GM12892 (cell line): ENCODE data around the gene KLK11.

Experiments used
- DNase-seq: peaks from one replicate; pipeline ENCODE4 v3.0.0; 2011; ENCODE audit not compliant: insufficient read length
- FAIRE-seq: peaks from 2 replicates; lab custom pipeline; 2011; peaks lifted over from hg19 to GRCh38; lab: Jason Lieb, UNC
- POLR2A ChIP-seq: IDR thresholded peaks from 2 replicates; pipeline ENCODE4 v1.6.1; 2011; ENCODE audit warnings: low read depth, low read length, control low read depth
- POLR2AphosphoS5 ChIP-seq: IDR thresholded peaks from 2 replicates; pipeline ENCODE4 v1.6.1; 2011; ENCODE audit warnings: low read depth, low read length, control low read depth
- TAF1 ChIP-seq: IDR thresholded peaks from 2 replicates; pipeline ENCODE4 v1.6.1; 2011; ENCODE audit warnings: low read depth, mild to moderate bottlenecking, control low read depth, low read length, borderline replicate concordance

Gene KLK11

DNA sequence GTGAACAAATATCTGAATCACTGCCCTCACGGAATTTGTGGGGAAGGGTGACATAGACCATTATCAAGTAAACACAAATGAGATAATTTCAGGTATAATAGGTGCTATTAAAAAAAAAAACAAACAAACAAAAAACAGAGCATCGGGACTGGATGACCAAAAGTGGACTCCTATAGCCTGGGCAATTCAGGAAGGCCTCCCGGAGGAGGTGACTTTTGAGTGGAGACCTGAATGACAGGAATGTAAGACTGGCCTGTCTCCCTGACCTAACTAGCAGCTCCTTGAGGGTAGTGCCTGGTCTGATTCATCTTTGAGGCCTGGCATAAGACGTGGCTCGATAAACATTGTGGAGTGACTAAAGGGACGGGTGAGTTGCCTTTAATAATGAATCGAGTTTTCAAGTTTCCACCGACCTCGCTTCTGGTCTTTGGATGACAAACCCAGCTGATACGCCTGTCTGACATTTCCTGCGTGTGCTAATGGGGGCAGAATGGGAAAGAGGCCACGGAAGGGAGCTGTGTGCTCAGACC lies 13.7 kb downstream of the KLK11 start:
- TF ChIP-seq POLR2AphosphoS5 (no peak), TAF1 (no peak), POLR2A (no peak)
- no peak for DNase-seq
- no peak for FAIRE-seq

DNA sequence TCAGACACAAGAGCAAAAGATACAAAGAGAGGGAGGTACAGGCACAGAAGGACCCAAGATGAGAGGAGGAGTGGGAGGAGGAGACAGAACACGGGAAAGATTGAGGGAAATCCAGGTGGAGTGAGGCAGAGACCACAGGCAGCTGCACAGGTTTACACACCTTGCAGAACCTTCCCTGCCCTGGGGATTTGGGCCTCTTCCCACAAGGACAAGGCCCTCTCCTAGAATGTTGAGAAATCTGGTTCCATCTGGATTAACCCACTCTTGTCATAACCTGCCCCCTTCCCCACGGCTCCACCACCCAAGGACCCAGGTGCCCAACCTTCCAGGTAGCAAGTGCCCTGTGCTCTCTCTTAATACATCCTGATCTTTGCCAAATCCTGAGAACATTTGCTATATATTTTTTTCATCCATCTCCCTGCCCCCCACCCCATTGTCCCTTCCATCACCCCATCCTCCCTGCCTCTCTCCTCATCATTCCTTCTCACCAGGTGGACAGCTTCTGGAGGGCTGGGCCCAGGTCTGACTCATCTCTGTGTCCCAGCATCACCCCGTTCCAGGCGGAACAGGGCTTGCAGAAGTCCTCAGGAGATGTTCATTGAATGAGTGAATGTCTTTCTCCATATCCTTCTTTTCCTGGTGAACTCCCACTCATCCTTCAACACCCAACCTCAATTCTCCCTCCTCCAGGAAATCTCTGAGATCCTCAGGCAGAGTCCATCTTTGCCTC lies 16.2 kb downstream of the KLK11 start:
- no peak for FAIRE-seq
- no peak for TF ChIP-seq TAF1
- TF ChIP-seq POLR2AphosphoS5, result no peak
- no peak for TF ChIP-seq POLR2A
- no peak for DNase-seq

DNA sequence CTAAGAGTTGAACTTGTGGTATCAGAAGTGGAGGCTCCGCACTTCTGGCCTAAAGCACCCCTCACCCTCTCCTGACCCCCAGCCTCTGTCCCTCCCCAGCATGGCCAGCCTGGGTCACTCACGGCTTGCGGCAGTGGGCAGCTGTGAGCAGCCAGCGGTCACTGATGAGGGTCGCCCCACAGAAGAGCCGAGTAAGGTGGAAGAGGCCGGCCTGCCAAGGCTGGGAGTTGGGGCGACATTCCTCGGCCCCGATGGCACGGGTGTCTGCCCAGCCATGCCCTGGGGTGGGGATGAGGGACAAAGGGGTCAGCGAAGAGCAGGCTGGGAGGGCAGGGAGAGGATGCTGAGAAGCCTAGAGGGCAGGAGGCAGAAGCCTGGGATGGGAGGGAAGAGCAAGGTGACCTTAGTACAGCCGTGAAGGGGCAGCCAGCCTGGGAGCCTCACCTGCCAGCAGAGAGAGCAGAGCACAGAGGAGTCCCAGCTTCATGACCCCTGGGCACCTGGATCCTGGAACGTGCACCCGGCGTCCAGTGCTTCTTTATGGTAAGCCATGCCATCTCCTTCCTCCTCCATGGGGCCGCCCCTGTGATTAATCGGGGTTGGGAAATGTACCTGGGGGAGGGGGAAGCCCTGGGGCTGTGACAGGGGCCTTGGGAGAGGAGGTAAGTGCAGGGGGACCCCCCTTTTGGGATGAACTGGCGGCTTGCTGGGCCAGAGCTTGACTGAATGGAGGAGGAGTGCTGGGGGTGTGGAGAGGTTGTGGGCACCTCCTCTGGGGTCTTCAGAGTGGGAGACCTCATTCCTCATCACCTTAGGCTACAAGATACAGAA lies 17.1 kb downstream of the KLK11 start:
- DNase-seq (no peak), FAIRE-seq (no peak)
- TF ChIP-seq POLR2AphosphoS5, result no peak

DNA sequence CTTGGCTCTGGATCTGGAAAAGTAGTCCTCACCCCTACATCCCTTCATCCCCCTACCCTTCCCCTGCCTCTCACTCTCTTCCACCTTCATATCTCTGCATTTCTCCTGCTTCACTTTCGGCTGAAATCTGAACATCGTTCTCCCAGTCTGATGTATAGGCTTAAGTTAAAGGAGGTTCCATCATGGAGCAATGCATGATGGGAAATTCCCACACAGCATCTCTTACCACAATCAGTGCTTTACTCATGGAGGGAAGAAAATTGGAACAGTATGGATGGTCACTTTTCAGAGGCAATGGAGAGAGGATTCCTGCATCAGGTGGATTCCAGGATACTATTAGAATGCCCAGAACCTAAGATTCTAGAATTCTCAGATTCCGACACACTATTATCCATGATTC lies 18.9 kb downstream of the KLK11 start:
- no peak for TF ChIP-seq POLR2AphosphoS5
- no peak for TF ChIP-seq TAF1
- no peak for TF ChIP-seq POLR2A
- FAIRE-seq (no peak), DNase-seq (no peak)

DNA sequence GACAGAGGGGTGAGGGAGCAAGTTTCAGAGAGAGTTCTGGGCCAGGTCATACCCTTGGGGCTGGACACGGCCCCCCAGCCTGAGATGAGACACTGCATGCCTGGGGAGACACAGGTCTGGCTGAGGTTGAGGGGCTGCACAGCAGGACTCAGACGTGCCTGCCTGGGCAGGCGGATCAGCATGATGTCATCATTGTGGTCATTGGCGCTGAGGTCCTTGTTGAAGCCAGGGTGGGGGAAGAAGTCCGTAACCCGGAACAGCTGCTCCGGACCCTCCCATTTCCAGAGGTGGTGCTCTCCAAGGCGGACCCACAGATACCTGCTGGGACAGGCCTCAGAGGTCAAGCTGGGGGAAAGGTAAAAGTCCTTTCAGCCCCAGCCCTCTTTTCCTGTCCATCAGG lies 20.0 kb downstream of the KLK11 start:
- FAIRE-seq (no peak), DNase-seq (no peak)
- TF ChIP-seq TAF1 (no peak), POLR2A (no peak), POLR2AphosphoS5 (no peak)

DNA sequence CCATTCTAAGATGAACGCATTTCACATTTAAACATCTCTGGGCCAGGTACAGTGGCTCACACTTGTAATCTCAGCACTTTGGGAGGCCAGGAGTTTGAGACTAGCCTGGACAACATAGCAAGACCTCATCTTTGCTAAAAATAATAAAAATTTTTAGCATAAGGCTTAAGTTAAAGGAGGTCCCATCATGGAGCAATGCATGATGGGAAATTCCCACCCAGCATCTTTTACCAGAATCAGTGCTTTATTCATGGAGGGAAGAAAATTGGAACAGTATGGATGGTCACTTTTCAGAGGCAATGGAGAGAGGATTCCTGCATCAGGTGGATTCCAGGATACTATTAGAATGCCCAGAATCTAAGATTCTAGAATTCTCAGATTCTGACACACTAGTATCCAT lies 21.2 kb downstream of the KLK11 start:
- FAIRE-seq, result no peak
- DNase-seq, result no peak
- TF ChIP-seq POLR2A (no peak), POLR2AphosphoS5 (no peak), TAF1 (no peak)

DNA sequence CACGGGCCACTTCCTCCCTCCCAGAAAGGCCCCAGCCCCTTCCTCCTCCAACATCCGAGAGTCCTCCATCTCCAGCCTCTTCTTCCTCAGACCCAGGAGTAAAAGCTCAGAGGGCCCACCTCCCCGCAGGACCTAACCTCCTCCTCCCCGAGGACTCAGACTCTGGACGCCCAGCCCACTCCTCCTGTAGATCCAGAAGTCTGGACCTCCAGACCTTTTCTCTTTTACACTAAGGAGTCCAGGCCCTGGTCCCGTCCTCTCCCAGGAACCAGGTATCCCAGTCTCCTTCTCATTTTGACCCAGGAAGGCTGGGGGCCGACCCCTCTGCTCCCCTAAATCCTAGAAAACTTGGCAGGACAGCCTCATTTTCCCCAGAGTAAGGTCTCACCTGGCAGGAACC lies 23.1 kb downstream of the KLK11 start:
- no peak for DNase-seq
- TF ChIP-seq TAF1, result no peak
- TF ChIP-seq POLR2AphosphoS5, result no peak
- TF ChIP-seq POLR2A, result no peak
- no peak for FAIRE-seq

DNA sequence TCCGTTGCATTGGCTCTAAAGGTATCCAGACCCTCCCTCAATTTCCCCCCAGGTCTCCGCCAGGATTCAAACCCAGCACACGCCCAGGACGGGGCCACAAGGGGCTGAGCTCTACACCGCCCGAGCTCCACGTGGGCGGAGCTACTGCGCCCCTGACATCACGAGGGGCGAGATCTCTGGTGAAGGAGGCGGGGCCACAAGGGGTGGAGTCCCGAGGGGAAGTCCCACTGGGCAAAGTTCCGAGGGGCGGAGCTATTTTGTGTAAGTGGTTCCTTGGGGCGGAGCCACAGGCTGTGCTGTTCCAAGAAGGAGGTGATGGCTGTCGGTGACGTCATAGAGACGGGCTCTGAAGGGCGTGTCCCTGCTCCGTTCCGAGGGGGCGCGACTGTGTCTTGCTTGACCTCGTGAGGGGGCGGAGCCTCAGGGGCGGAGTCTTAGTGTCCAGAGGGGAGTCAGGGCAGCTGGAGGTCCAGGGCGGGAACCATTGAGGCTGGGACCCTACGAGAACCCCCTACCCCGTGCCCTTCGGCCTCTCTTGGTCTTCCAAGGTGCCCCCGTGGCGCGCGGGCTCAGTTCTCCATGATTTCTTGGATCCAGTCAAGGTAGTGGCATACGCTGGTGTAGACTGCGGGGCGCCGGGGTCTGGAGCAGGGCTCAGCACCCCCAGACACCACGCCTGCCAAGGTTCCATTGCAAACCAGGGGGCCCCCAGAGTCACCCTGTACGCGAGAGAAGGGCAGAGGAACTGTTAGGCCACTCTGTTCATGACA lies 23.7 kb downstream of the KLK11 start:
- DNase-seq (no peak), FAIRE-seq (no peak)
- TF ChIP-seq TAF1, result no peak
- no peak for TF ChIP-seq POLR2AphosphoS5
- TF ChIP-seq POLR2A, result no peak

DNA sequence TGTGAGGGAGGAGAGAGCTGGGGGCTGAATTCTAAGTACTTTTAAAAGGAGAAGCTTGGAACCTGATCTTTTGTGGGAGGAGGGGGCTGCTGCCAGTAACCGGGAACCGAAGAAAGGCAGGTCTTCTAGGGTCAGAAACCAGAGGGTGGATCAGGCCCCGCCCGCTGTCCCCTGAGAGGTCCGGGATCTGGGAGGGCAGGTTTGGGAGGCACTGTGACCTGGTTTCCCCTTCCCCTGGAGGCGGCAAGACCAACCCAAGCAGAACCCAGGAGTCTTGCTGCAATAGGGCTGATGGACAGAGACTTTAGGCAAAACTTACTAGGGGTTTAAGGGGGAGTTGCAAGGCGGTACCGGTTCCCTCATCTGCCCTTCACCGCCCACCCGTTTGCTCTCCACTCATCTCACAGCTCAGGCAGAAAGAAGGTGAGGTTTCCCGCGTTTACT lies 24.3 kb downstream of the KLK11 start:
- FAIRE-seq (no peak), DNase-seq (no peak)
- TF ChIP-seq POLR2A (no peak), POLR2AphosphoS5 (no peak), TAF1 (no peak)

DNA sequence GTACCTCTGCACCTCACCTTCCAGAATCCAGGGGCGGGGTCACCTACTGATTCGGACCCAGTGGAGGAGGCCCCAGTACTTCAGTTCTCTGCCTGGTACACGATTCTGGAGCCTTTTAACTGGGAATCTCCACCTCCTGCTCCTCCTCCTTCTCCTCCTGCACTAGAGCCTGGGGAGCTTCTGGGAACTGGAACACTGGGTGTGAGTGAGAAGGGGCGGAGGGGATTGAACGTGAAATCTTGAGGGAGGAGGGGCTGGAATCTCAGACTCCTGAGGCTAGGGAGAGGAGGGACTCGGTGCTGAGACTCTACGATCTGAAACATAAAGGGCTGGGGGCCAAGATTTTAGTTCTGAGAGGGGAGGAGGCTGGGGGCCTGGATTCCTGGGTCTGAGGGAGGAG lies 24.9 kb downstream of the KLK11 start, which contains the start of gene KLK8:
TSS of gene KLK8 (minus strand) at position 90 of the 400 bp plus-strand sequence. CDS start 437 bp downstream, outside the sequence.
- FAIRE-seq (no peak), DNase-seq (no peak)
- TF ChIP-seq POLR2AphosphoS5, result no peak
- no peak for TF ChIP-seq POLR2A
- TF ChIP-seq TAF1, result no peak

DNA sequence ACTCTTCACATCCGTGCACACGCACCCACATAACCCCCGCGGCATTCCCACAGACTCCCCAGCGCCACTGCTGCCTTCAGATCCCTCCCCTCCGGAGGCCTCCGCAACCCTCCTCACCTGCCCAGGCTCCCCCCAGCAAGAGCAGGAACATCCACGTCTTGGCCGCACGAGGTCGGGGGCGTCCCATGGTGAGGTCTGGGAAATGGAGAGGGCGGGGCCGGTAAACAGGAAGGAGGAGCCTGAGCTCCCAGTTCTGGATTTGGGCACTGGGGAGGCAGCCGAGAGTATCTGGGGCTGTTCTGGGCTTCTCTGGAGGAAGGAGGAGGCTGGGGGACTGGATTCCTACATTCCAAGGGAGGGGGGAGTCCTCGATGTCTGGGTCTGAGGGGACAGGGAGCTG lies 25.4 kb downstream of the KLK11 start:
- TF ChIP-seq POLR2AphosphoS5 (no peak), TAF1 (no peak), POLR2A (no peak)
- DNase-seq (no peak), FAIRE-seq (no peak)

DNA sequence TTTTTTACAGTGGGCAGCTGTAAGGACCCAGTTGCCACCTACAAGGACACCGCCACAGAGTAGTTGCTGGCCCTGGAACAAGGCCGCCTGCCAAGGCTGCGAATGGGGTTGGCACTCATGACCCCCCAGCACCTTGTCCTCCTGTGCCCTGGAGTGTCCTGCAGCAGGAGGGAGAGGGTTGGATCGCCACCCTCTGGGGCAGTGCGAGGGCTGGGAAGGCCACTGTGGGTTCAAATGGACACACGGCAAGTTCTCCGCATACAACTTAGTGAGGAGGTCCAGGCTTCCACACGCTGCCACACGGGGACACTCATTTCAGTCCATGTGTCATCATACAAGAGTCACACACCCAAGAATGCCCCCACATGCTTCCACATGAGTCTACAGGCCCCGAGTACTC lies 26.0 kb downstream of the KLK11 start:
- FAIRE-seq, result no peak
- no peak for DNase-seq
- TF ChIP-seq POLR2A, result no peak
- TF ChIP-seq POLR2AphosphoS5, result no peak
- TF ChIP-seq TAF1, result no peak
